Measurements from ENCODE around the gene SCN2A. TPM values are rescaled to one million over a fixed set of nuclear protein-coding genes. Genes with fewer than 3 reads are reported as not detected.
"Not testable (repeated sequence)": the region's sequence is repeated elsewhere in the genome, so short reads cannot be mapped to it uniquely, and the experiment has no call there.

SCN2A gene
- total and polyA plus RNA-seq, 2 donors = 0.09 to 0.24 TPM

DNA sequence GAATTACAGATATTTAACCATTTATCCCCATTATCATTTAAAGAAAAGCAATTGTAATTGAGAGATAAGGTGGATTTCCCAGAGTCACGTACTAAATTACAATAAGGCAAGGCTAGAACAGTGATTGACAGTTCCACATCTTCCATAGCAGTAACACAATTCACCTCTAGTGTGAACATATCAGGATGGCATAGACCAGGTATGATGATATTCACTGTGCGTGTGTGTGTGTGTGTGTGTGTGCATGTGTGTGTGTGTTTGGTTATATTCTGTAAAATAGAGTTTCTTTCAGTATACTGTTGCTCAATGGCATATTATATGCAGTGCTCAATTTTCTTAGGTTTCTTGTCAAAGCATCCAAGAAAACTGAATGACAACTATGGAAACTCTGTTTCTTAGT, 1.7 kb downstream of the SCN2A start:
- no peaks in the 10 kb centered on the region for H3K9me3 ChIP-seq (ENCODE audit: control insufficient read depth in 2 of 2, insufficient read depth in 1 of 2, low read length in 1 of 2)
- no peak overlapping the region for H3K27ac ChIP-seq (ENCODE audit: low read depth in 1 of 2, low read length in 1 of 2)
- H3K4me1 ChIP-seq (ENCODE audit: control insufficient read depth in 2 of 2, insufficient read depth in 2 of 2, low read length in 2 of 2) = no peaks in the 10 kb centered on the region
- H3K36me3 ChIP-seq (ENCODE audit: control insufficient read depth in 2 of 2, insufficient read depth in 2 of 2, low read length in 1 of 2) = no peaks in the 10 kb centered on the region
- DNase-seq (ENCODE audit: low read depth in 6 of 9, low spot score in 9 of 9) = no peak
- H3K27me3 ChIP-seq (ENCODE audit: control insufficient read depth in 2 of 2, insufficient read depth in 1 of 2, low read length in 1 of 2) = no peaks in the 10 kb centered on the region
- no peak overlapping the region for H3K4me3 ChIP-seq (ENCODE audit: low read length in 2 of 2)
- WGBS = 95% methylated on average over 2 of the region's 2 CpGs

DNA sequence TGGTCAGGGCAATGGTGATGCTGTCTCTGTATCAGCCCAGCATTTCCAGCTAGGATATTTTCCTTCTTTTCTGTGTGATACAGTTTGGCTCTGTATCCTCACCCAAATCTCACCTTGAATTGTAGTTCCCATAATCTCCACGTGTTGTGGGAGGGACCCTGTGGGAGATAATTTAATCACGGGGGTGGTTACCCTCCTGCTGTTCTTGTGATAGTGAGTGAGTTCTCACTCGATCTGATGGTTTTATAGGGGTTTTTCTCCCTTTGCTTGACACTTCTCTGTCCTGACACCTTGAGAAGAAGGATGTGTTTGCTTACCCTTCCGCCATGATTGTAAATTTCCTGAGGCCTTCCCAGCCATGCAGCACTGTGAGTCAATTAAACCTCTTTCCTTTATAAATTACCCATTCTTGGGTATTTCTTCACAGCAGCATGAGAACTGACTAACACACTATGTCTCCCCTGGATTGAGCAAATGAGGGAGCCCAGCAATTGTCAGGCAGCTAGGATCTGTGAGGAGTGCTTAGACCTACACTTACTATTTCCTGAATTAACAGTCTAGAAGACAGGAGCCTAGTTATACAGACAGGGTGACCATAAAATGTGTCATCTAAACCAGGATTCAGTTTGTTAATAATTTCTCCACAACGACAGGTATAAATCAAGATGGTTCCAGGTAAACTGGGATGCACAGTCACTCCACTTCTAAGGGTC, 6.0 kb downstream of the SCN2A start:
- 64% methylated on average over 5 of the region's 5 CpGs for WGBS
- Histone ChIP-seq H3K27ac (ENCODE audit: low read depth in 1 of 2, low read length in 1 of 2) (no peak overlapping the region), H3K9me3 (ENCODE audit: control insufficient read depth in 2 of 2, insufficient read depth in 1 of 2, low read length in 1 of 2) (no peaks in the 10 kb centered on the region), H3K4me3 (ENCODE audit: low read length in 2 of 2) (no peak overlapping the region), H3K36me3 (ENCODE audit: control insufficient read depth in 2 of 2, insufficient read depth in 2 of 2, low read length in 1 of 2) (no peaks in the 10 kb centered on the region), H3K4me1 (ENCODE audit: control insufficient read depth in 2 of 2, insufficient read depth in 2 of 2, low read length in 2 of 2) (no peaks in the 10 kb centered on the region), H3K27me3 (ENCODE audit: control insufficient read depth in 2 of 2, insufficient read depth in 1 of 2, low read length in 1 of 2) (no peaks in the 10 kb centered on the region)
- no peak for DNase-seq (ENCODE audit: low read depth in 6 of 9, low spot score in 9 of 9)

DNA sequence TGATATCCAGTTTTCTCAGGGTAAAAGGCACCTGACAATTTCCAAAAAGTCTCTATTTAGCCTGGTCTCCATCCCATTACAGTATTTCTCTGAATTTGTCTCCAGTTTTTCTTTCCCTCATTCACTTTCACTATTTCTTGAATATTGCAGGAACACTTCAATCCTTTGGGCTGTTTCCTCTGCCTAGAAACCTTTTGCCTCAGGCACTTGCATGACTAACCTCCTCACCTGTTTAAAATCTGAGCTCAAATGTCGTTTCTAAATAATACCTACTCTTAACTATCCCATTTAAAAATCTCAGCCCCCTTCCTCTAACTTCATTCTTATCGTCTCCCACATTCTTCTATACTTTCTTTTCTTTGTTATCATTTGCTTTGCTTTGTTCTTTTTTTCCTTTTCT, 9.0 kb downstream of the SCN2A start:
- H3K27ac ChIP-seq (ENCODE audit: low read depth in 1 of 2, low read length in 1 of 2) = no peak overlapping the region
- no peaks in the 10 kb centered on the region for H3K36me3 ChIP-seq (ENCODE audit: control insufficient read depth in 2 of 2, insufficient read depth in 2 of 2, low read length in 1 of 2)
- no peaks in the 10 kb centered on the region for H3K4me1 ChIP-seq (ENCODE audit: control insufficient read depth in 2 of 2, insufficient read depth in 2 of 2, low read length in 2 of 2)
- WGBS = 82% methylated on average over 2 of the region's 2 CpGs
- H3K9me3 ChIP-seq (ENCODE audit: control insufficient read depth in 2 of 2, insufficient read depth in 1 of 2, low read length in 1 of 2) = no peaks in the 10 kb centered on the region
- no peak overlapping the region for H3K4me3 ChIP-seq (ENCODE audit: low read length in 2 of 2)
- H3K27me3 ChIP-seq (ENCODE audit: control insufficient read depth in 2 of 2, insufficient read depth in 1 of 2, low read length in 1 of 2) = no peaks in the 10 kb centered on the region
- DNase-seq (ENCODE audit: low read depth in 6 of 9, low spot score in 9 of 9) = no peak

DNA sequence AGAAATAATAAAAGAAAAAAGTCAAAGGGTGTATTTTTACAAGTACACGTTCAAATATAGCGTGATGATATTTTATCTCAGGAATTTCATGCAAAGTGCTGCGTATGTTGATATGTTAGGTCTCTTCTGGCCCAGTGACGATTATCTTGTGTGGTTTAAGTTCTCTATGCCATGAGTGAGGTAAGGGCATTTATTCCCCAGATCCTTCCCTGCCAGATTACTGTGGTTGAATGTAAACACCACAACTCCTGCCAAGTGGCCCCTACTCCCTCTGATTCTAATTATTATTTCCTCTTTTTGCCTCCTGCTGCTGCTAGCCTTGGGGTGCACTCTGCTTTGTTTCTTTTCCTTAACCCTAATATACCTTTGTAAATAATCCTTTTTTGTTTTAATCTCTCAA, 12.2 kb downstream of the SCN2A start:
- WGBS = 76% methylated on average over 4 of the region's 4 CpGs
- Histone ChIP-seq H3K4me1 (ENCODE audit: control insufficient read depth in 2 of 2, insufficient read depth in 2 of 2, low read length in 2 of 2) (no peaks in the 10 kb centered on the region), H3K36me3 (ENCODE audit: control insufficient read depth in 2 of 2, insufficient read depth in 2 of 2, low read length in 1 of 2) (no peaks in the 10 kb centered on the region), H3K4me3 (ENCODE audit: low read length in 2 of 2) (no peak overlapping the region), H3K27ac (ENCODE audit: low read depth in 1 of 2, low read length in 1 of 2) (no peak overlapping the region), H3K27me3 (ENCODE audit: control insufficient read depth in 2 of 2, insufficient read depth in 1 of 2, low read length in 1 of 2) (no peaks in the 10 kb centered on the region), H3K9me3 (ENCODE audit: control insufficient read depth in 2 of 2, insufficient read depth in 1 of 2, low read length in 1 of 2) (no peaks in the 10 kb centered on the region)
- DNase-seq (ENCODE audit: low read depth in 6 of 9, low spot score in 9 of 9) = no peak

DNA sequence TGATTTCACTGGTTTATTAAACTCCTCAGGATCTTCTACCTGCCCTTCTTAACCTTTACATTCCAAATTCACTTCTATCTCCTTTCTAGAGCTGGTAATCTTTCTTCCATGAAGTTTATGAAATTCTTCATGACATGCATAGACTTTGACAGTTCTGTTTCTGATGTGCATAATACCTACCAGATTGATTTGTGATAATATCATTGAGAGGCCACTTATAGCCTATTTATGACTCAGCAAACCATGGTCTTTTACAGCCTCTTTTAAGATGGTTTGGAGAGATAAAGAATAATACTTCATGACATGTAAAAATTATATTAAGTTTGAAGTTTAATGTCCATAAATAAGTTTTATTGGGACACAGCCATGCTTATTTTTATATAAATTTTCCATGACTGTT, 14.0 kb downstream of the SCN2A start:
- Histone ChIP-seq H3K4me3 (ENCODE audit: low read length in 2 of 2) (no peak overlapping the region), H3K9me3 (ENCODE audit: control insufficient read depth in 2 of 2, insufficient read depth in 1 of 2, low read length in 1 of 2) (no peaks in the 10 kb centered on the region), H3K27me3 (ENCODE audit: control insufficient read depth in 2 of 2, insufficient read depth in 1 of 2, low read length in 1 of 2) (no peaks in the 10 kb centered on the region), H3K27ac (ENCODE audit: low read depth in 1 of 2, low read length in 1 of 2) (no peak overlapping the region), H3K36me3 (ENCODE audit: control insufficient read depth in 2 of 2, insufficient read depth in 2 of 2, low read length in 1 of 2) (no peaks in the 10 kb centered on the region), H3K4me1 (ENCODE audit: control insufficient read depth in 2 of 2, insufficient read depth in 2 of 2, low read length in 2 of 2) (no peaks in the 10 kb centered on the region)
- no peak for DNase-seq (ENCODE audit: low read depth in 6 of 9, low spot score in 9 of 9)

- H3K4me1 ChIP-seq (ENCODE audit: control insufficient read depth in 2 of 2, insufficient read depth in 2 of 2, low read length in 2 of 2) = no peaks in the 10 kb centered on the region
- no peak overlapping the region for H3K4me3 ChIP-seq (ENCODE audit: low read length in 2 of 2)
- 97% methylated on average over 2 of the region's 2 CpGs for WGBS
- H3K36me3 ChIP-seq (ENCODE audit: control insufficient read depth in 2 of 2, insufficient read depth in 2 of 2, low read length in 1 of 2) = no peaks in the 10 kb centered on the region
- H3K9me3 ChIP-seq (ENCODE audit: control insufficient read depth in 2 of 2, insufficient read depth in 1 of 2, low read length in 1 of 2) = no peaks in the 10 kb centered on the region
- no peak overlapping the region for H3K27ac ChIP-seq (ENCODE audit: low read depth in 1 of 2, low read length in 1 of 2)
- H3K27me3 ChIP-seq (ENCODE audit: control insufficient read depth in 2 of 2, insufficient read depth in 1 of 2, low read length in 1 of 2) = no peaks in the 10 kb centered on the region
- DNase-seq (ENCODE audit: low read depth in 6 of 9, low spot score in 9 of 9) = no peak
These were observed 17.4 kb downstream of the SCN2A start for GRCh38 chr2:165256618-165257017.

- WGBS = 95% methylated on average over 2 of the region's 2 CpGs
- not testable (repeated sequence) for H3K4me1 ChIP-seq (ENCODE audit: control insufficient read depth in 2 of 2, insufficient read depth in 2 of 2, low read length in 2 of 2); H3K4me3 ChIP-seq (ENCODE audit: low read length in 2 of 2); H3K36me3 ChIP-seq (ENCODE audit: control insufficient read depth in 2 of 2, insufficient read depth in 2 of 2, low read length in 1 of 2); H3K27ac ChIP-seq (ENCODE audit: low read depth in 1 of 2, low read length in 1 of 2); H3K9me3 ChIP-seq (ENCODE audit: control insufficient read depth in 2 of 2, insufficient read depth in 1 of 2, low read length in 1 of 2); DNase-seq (ENCODE audit: low read depth in 6 of 9, low spot score in 9 of 9); H3K27me3 ChIP-seq (ENCODE audit: control insufficient read depth in 2 of 2, insufficient read depth in 1 of 2, low read length in 1 of 2)
These were observed 21.1 kb downstream of the SCN2A start for GRCh38 chr2:165260347-165260746.

DNA sequence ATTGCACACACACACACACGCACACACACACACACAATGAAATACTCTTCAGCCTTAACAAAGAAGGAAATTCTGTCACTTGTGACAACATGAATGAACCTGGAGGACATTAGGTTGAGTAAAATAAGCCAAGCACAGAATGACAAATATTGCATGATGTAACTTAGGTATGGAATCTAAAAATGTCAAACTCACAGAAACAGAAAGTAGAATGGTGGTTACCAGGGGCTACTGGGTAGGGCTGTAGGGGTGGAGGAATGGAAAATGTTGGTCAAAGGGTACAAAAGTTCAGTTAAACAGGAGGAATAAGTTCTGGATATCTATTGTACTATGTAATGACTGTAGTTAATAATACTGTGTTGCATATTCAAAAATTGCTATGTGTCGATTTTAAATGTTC, 29.5 kb downstream of the SCN2A start:
- H3K9me3 ChIP-seq (ENCODE audit: control insufficient read depth in 2 of 2, insufficient read depth in 1 of 2, low read length in 1 of 2) = no peaks in the 10 kb centered on the region
- H3K36me3 ChIP-seq (ENCODE audit: control insufficient read depth in 2 of 2, insufficient read depth in 2 of 2, low read length in 1 of 2) = no peaks in the 10 kb centered on the region
- DNase-seq (ENCODE audit: low read depth in 6 of 9, low spot score in 9 of 9) = no peak
- H3K27ac ChIP-seq (ENCODE audit: low read depth in 1 of 2, low read length in 1 of 2) = no peak overlapping the region
- WGBS = 93% methylated on average over 2 of the region's 2 CpGs
- no peak overlapping the region for H3K4me3 ChIP-seq (ENCODE audit: low read length in 2 of 2)
- no peaks in the 10 kb centered on the region for H3K4me1 ChIP-seq (ENCODE audit: control insufficient read depth in 2 of 2, insufficient read depth in 2 of 2, low read length in 2 of 2)
- H3K27me3 ChIP-seq (ENCODE audit: control insufficient read depth in 2 of 2, insufficient read depth in 1 of 2, low read length in 1 of 2) = no peaks in the 10 kb centered on the region

DNA sequence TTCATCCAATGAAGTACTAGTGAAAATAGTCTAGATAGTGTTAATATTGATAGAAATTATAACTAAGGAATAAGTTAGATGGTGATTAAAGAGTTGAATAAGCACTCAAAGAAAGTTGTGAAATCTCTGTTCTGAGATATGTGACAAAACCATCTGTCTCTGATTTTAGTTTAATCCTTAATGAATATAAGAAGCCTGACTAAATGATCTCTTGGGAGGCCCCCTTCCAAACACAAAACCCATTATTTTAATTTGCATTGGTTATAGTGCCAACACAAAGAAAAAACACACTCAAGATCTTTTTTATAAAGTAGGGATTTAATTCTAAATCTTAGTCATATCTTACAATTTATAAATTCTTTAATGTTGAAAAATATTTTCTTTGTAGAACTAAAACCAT, 34.0 kb downstream of the SCN2A start:
- no peaks in the 10 kb centered on the region for H3K9me3 ChIP-seq (ENCODE audit: control insufficient read depth in 2 of 2, insufficient read depth in 1 of 2, low read length in 1 of 2)
- no peak for DNase-seq (ENCODE audit: low read depth in 6 of 9, low spot score in 9 of 9)
- H3K27ac ChIP-seq (ENCODE audit: low read depth in 1 of 2, low read length in 1 of 2) = no peak overlapping the region

DNA sequence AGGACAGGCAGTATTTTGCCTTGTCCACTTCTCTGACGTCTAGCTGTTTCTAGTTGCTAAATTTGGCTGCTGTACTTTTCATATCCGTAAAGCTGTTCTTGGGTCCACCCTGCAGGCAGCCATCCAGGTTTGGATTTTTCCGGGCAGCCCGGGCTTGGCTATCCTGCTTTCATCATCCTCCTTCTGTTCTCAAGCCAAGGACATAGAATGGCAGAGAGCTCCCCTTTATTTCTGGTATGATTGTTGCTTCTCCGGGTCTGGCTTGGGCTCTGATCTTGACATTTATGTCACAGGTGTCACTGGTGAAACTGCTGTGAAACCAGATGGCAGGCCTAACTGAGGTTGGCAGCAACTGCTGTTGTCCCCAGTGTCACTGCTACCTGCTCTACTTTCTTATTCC, 35.5 kb downstream of the SCN2A start:
- no peaks in the 10 kb centered on the region for H3K4me1 ChIP-seq (ENCODE audit: control insufficient read depth in 2 of 2, insufficient read depth in 2 of 2, low read length in 2 of 2)
- no peaks in the 10 kb centered on the region for H3K36me3 ChIP-seq (ENCODE audit: control insufficient read depth in 2 of 2, insufficient read depth in 2 of 2, low read length in 1 of 2)
- no peaks in the 10 kb centered on the region for H3K27me3 ChIP-seq (ENCODE audit: control insufficient read depth in 2 of 2, insufficient read depth in 1 of 2, low read length in 1 of 2)
- DNase-seq (ENCODE audit: low read depth in 6 of 9, low spot score in 9 of 9) = no peak
- no peak overlapping the region for H3K27ac ChIP-seq (ENCODE audit: low read depth in 1 of 2, low read length in 1 of 2)
- no peak overlapping the region for H3K4me3 ChIP-seq (ENCODE audit: low read length in 2 of 2)
- no peaks in the 10 kb centered on the region for H3K9me3 ChIP-seq (ENCODE audit: control insufficient read depth in 2 of 2, insufficient read depth in 1 of 2, low read length in 1 of 2)
- WGBS = 92% methylated on average over 5 of the region's 5 CpGs

More for the DNA sequence above, 34.0 kb downstream of the SCN2A start:
- Histone ChIP-seq H3K36me3 (ENCODE audit: control insufficient read depth in 2 of 2, insufficient read depth in 2 of 2, low read length in 1 of 2) (no peaks in the 10 kb centered on the region), H3K4me1 (ENCODE audit: control insufficient read depth in 2 of 2, insufficient read depth in 2 of 2, low read length in 2 of 2) (no peaks in the 10 kb centered on the region), H3K27me3 (ENCODE audit: control insufficient read depth in 2 of 2, insufficient read depth in 1 of 2, low read length in 1 of 2) (no peaks in the 10 kb centered on the region), H3K4me3 (ENCODE audit: low read length in 2 of 2) (no peak overlapping the region)

Measured in thymus (tissue), 11 donors.